SK-N-SH (cell line): ENCODE results near the gene LCP2. TPM values are rescaled to one million over a fixed set of nuclear protein-coding genes. Genes with fewer than 3 reads are reported as not detected.

Experiments
- CTCF ChIA-PET: fragments of 300-600, 350-600 bp; formaldehyde crosslinking; extraction: SDS; loops from one replicate; lab custom pipeline; 2021; lab: Yijun Ruan, JAX
- POLR2A ChIA-PET: fragments of 350-600 bp; sonication (Branson Sonifier 250); formaldehyde crosslinking; extraction: SDS; loops from one replicate; lab custom pipeline; 2020; ENCODE audit warnings: antibody characterized with exemption, inconsistent platforms; lab: Yijun Ruan, JAX
- DNase-seq: peaks from one replicate; pipeline ENCODE4 v3.0.0; 2012
- H2AFZ ChIP-seq: fragments of 200-600 bp; sonication (generic); 2 replicates; pipeline ENCODE4 v1.8.1; 2016; ENCODE audit warnings: antibody characterized with exemption, mild to moderate bottlenecking, low read depth
- H3F3A ChIP-seq: fragments of 200-600 bp; sonication (generic); replicated peaks from 2 replicates; pipeline ENCODE3; 2016; ENCODE audit warnings: antibody characterized with exemption, mild to moderate bottlenecking; ENCODE audit not compliant: insufficient read depth
- H3K27ac ChIP-seq, 2 experiments: fragments of 200-500 bp in 1 of 2; fragments of 200-600 bp in 1 of 2; sonication (Bioruptor generic) in 1 of 2; sonication (generic), shearing (Covaris generic) in 1 of 2; 2 replicates each; pipeline versions ENCODE4 v1.5.1 to v1.6.1; 2014 to 2016; ENCODE audit warnings: low read depth in 2 of 2, inconsistent platforms in 1 of 2, low read length in 1 of 2, mild to moderate bottlenecking in 1 of 2, mixed read lengths in 1 of 2
- H3K27me3 ChIP-seq: fragments of 200-600 bp; sonication (generic), shearing (Covaris generic); 2 replicates; pipeline ENCODE4 v1.6.1; 2016; ENCODE audit warnings: mixed run types; ENCODE audit not compliant: insufficient read depth
- H3K36me3 ChIP-seq, 2 experiments: fragments of 200-500 bp in 1 of 2; fragments of 200-600 bp in 1 of 2; sonication (Bioruptor generic) in 1 of 2; sonication (generic) in 1 of 2; replicated peaks in 1 of 2; 2 replicates each; pipeline versions ENCODE3 to v1.5.1; 2014 to 2016; ENCODE audit warnings: low read length in 1 of 2, mild to moderate bottlenecking in 1 of 2; ENCODE audit not compliant: insufficient read depth in 2 of 2, control insufficient read depth in 1 of 2
- H3K4me1 ChIP-seq, 2 experiments: fragments of 200-500 bp in 1 of 2; fragments of 200-600 bp in 1 of 2; sonication (Bioruptor generic) in 1 of 2; sonication (generic), shearing (Covaris generic) in 1 of 2; 2 replicates each; pipeline versions ENCODE4 v1.5.1 to v1.6.1; 2014 to 2016; ENCODE audit warnings: low read depth in 1 of 2, low read length in 1 of 2, mixed run types in 1 of 2; ENCODE audit not compliant: insufficient read depth in 2 of 2, control insufficient read depth in 1 of 2
- H3K4me2 ChIP-seq: fragments of 200-600 bp; sonication (generic), shearing (Covaris generic); 2 replicates; pipeline ENCODE4 v1.6.1; 2017; ENCODE audit warnings: mixed run types
- H3K4me3 ChIP-seq, 2 experiments: fragments of 200-500 bp in 1 of 2; fragments of 200-600 bp in 1 of 2; sonication (Bioruptor generic) in 1 of 2; sonication (generic), shearing (Covaris generic) in 1 of 2; 2 replicates each; pipeline versions ENCODE4 v1.5.1 to v1.8.1; 2014 to 2016; ENCODE audit warnings: low read depth in 2 of 2, inconsistent platforms in 1 of 2, low read length in 1 of 2, mild to moderate bottlenecking in 1 of 2, mixed read lengths in 1 of 2, moderate library complexity in 1 of 2
- H3K79me2 ChIP-seq: fragments of 200-600 bp; sonication (generic); 2 replicates; pipeline ENCODE4 v1.8.1; 2017; ENCODE audit warnings: mild to moderate bottlenecking; ENCODE audit not compliant: insufficient read depth
- H3K9ac ChIP-seq: fragments of 200-600 bp; sonication (generic); 2 replicates; pipeline ENCODE4 v1.6.1; 2017; ENCODE audit warnings: mixed run types
- H3K9me2 ChIP-seq: fragments of 200-600 bp; sonication (generic); 2 replicates; pipeline ENCODE4 v1.6.1; 2017; ENCODE audit warnings: mixed run types
- H3K9me3 ChIP-seq: fragments of 200-600 bp; sonication (generic); 2 replicates; pipeline ENCODE4 v1.6.1; 2017; ENCODE audit warnings: mixed run types, mild to moderate bottlenecking, moderate library complexity
- H4K20me1 ChIP-seq: fragments of 200-600 bp; sonication (generic); 2 replicates; pipeline ENCODE4 v1.6.1; 2017; ENCODE audit warnings: mild to moderate bottlenecking, mixed run types; ENCODE audit not compliant: insufficient read depth
- FOXJ3 ChIP-seq: sonication (generic); formaldehyde crosslinking; IDR thresholded peaks from 2 replicates; pipeline ENCODE4 v1.5.1; 2020; ENCODE audit warnings: mild to moderate bottlenecking, missing genetic modification reagents
- FOXM1 ChIP-seq: IDR thresholded peaks from 2 replicates; pipeline ENCODE4 v1.4.0; 2012; ENCODE audit warnings: low read depth, mild to moderate bottlenecking
- JUND ChIP-seq: IDR thresholded peaks from 2 replicates; pipeline ENCODE4 v1.4.0; 2012
- MEF2A ChIP-seq: IDR thresholded peaks from 2 replicates; pipeline ENCODE4 v1.4.0; 2012; ENCODE audit warnings: low read depth, borderline replicate concordance
- MXI1 ChIP-seq: IDR thresholded peaks from 2 replicates; pipeline ENCODE4 v1.6.1; 2012; ENCODE audit warnings: mild to moderate bottlenecking, low read depth, low read length, improper control_type of control experiment
- PBX3 ChIP-seq: IDR thresholded peaks from 2 replicates; pipeline ENCODE4; 2012
- POLR2AphosphoS5 ChIP-seq: IDR thresholded peaks from 2 replicates; pipeline ENCODE4 v1.6.1; 2012; ENCODE audit warnings: low read depth, low read length
- SIN3A ChIP-seq: IDR thresholded peaks from 2 replicates; pipeline ENCODE4 v1.6.1; 2012; ENCODE audit warnings: low read depth, mild to moderate bottlenecking, low read length, moderate library complexity, borderline replicate concordance
- TCF12 ChIP-seq: IDR thresholded peaks from 2 replicates; pipeline ENCODE4 v1.4.0; 2012
- TEAD4 ChIP-seq: IDR thresholded peaks from 2 replicates; pipeline ENCODE4 v1.4.0; 2012; ENCODE audit warnings: mild to moderate bottlenecking, borderline replicate concordance; ENCODE audit not compliant: insufficient read depth
- YY1 ChIP-seq: IDR thresholded peaks from 2 replicates; pipeline ENCODE4 v1.4.0; 2012; ENCODE audit warnings: low read depth, mild to moderate bottlenecking
- WGBS: methylation state at CpG from one replicate; pipeline ENCODE4 v1.1.6; 2017; ENCODE audit warnings: low lambda C conversion rate; 5-methylcytosine and 5-hydroxymethylcytosine counted together
- polyA plus RNA-seq, 3 experiments: library from polyadenylated mRNA; depleted of rRNA; stranded (reverse); fragments of >200 nt; gene quantifications; 2 replicates each; pipeline ENCODE4 v1.2.3, GENCODE V29; 2012
- TF ChIP-seq, protein P1 (sequence below): fragments of 150-350 bp; IDR thresholded peaks from 2 replicates; pipeline ENCODE4 v1.6.1; 2016; ENCODE audit warnings: mild to moderate bottlenecking, low read depth, low read length
- TF ChIP-seq, protein P2 (sequence below): IDR thresholded peaks from 2 replicates; pipeline ENCODE4 v1.4.0; 2012; ENCODE audit warnings: low read depth, borderline replicate concordance

LCP2 gene
- polyA plus RNA-seq, 1 of the 3 experiments (the other 2 are of a cell fraction): not detected

GRCh38 chr5:170235876-170236864 lies 61.4 kb downstream of the LCP2 start (continued):
- no peak for TF ChIP-seq TCF12
- TF ChIP-seq MEF2A: no peak
- TF ChIP-seq FOXJ3: no peak
- TF ChIP-seq TEAD4: no peak
- TF ChIP-seq SIN3A: no peak
- TF ChIP-seq PBX3: no peak
- no peak for TF ChIP-seq YY1
- TF ChIP-seq, protein P1, sequence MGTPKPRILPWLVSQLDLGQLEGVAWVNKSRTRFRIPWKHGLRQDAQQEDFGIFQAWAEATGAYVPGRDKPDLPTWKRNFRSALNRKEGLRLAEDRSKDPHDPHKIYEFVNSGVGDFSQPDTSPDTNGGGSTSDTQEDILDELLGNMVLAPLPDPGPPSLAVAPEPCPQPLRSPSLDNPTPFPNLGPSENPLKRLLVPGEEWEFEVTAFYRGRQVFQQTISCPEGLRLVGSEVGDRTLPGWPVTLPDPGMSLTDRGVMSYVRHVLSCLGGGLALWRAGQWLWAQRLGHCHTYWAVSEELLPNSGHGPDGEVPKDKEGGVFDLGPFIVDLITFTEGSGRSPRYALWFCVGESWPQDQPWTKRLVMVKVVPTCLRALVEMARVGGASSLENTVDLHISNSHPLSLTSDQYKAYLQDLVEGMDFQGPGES: no peak
- TF ChIP-seq, all 33 proteins: peak for 0

GRCh38 chr5:170233358-170233892 lies 64.2 kb downstream of the LCP2 start:
- H2AFZ ChIP-seq: no peak overlapping the region
- H3K4me3 ChIP-seq: no peak overlapping the region
- no peak for DNase-seq
- no peaks in the 10 kb centered on the region for H3K9me3 ChIP-seq
- H3K27ac ChIP-seq: no peak overlapping the region
- H4K20me1 ChIP-seq: no peaks in the 10 kb centered on the region
- no peak overlapping the region for H3K9ac ChIP-seq
- WGBS: 74% methylated on average over 10 of the region's 18 CpGs
- no peaks in the 10 kb centered on the region; a peak in 1 of 4 replicates for H3K4me1 ChIP-seq
- CTCF ChIA-PET: interaction anchor here (0.7 to 2.0 kb wide), 5 partner anchors 12 to 253 kb away, joined by 3 to 5 read pairs (median 4); partner anchors contain the start of gene INSYN2B
- no peak overlapping the region for H3K4me2 ChIP-seq
- H3K79me2 ChIP-seq: no peaks in the 10 kb centered on the region
- no peaks in the 10 kb centered on the region for H3F3A ChIP-seq
- no peak for TF ChIP-seq SIN3A
- no peak for TF ChIP-seq JUND
- no peak for TF ChIP-seq PBX3
- TF ChIP-seq TCF12: no peak
- TF ChIP-seq, protein P2, sequence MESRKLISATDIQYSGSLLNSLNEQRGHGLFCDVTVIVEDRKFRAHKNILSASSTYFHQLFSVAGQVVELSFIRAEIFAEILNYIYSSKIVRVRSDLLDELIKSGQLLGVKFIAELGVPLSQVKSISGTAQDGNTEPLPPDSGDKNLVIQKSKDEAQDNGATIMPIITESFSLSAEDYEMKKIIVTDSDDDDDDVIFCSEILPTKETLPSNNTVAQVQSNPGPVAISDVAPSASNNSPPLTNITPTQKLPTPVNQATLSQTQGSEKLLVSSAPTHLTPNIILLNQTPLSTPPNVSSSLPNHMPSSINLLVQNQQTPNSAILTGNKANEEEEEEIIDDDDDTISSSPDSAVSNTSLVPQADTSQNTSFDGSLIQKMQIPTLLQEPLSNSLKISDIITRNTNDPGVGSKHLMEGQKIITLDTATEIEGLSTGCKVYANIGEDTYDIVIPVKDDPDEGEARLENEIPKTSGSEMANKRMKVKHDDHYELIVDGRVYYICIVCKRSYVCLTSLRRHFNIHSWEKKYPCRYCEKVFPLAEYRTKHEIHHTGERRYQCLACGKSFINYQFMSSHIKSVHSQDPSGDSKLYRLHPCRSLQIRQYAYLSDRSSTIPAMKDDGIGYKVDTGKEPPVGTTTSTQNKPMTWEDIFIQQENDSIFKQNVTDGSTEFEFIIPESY: no peak
- TF ChIP-seq MXI1: no peak
- no peak for TF ChIP-seq FOXM1
- TF ChIP-seq, protein P1: no peak
- TF ChIP-seq POLR2AphosphoS5: no peak
- H3K36me3 ChIP-seq: no peaks in the 10 kb centered on the region
- POLR2A ChIA-PET: no interaction called here
- H3K9me2 ChIP-seq: no peaks in the 10 kb centered on the region
- no peaks in the 10 kb centered on the region; the same call in 1 of the 2 replicates for H3K27me3 ChIP-seq
